ENCODE measurements around the gene CCDC97.

GRCh38 chr19:41355035-41355434 lies 45.1 kb downstream of the CCDC97 start:
- no peak for TF ChIP-seq EZH2phosphoT487 (IDR thresholded peaks at IDR 0.05; ENCODE audit: borderline replicate concordance, low read depth, low read length)
- TF ChIP-seq CTCF (conservative IDR thresholded peaks at IDR 0.05; ENCODE audit: low read length) = no peak
